K562 (cell line): ENCODE data around the gene TNIK.

Experiments
- FOXA1 ChIP-seq: fragments of 450-650 bp; IDR thresholded peaks from 2 replicates; pipeline ENCODE4 v1.6.1; 2016; ENCODE audit warnings: mild to moderate bottlenecking, borderline replicate concordance
- NR1H2 ChIP-seq: sonication (generic); formaldehyde crosslinking; IDR thresholded peaks from 2 replicates; pipeline ENCODE4 v1.4.0; 2020; ENCODE audit warnings: mild to moderate bottlenecking, missing genetic modification reagents
- POLR2A ChIP-seq: fragments of 450-650 bp; conservative IDR thresholded peaks from 2 replicates; pipeline ENCODE4 v1.6.1; 2016
- SP1 ChIP-seq: sonication (generic); formaldehyde crosslinking; IDR thresholded peaks from 2 replicates; pipeline ENCODE4 v1.8.1; 2022; ENCODE audit warnings: mild to moderate bottlenecking, missing genetic modification reagents
- ZNF780A ChIP-seq: fragments of 250-450 bp; sonication (Bioruptor Pico); IDR thresholded peaks from 2 replicates; pipeline ENCODE4 v1.5.0; 2021; ENCODE audit warnings: mild to moderate bottlenecking
- TF ChIP-seq, protein P1 (sequence below): sonication (generic); formaldehyde crosslinking; IDR thresholded peaks from 2 replicates; pipeline ENCODE4 v1.9.0; 2022; ENCODE audit warnings: mild to moderate bottlenecking, missing genetic modification reagents
- TF ChIP-seq, protein P2 (sequence below), 2 experiments: fragments of 450-650 bp; conservative IDR thresholded peaks; 2 replicates each; pipeline ENCODE4 v1.6.1; 2017; ENCODE audit warnings: mild to moderate bottlenecking in 2 of 2, moderate library complexity in 2 of 2
- TF ChIP-seq, protein P3 (sequence below): sonication (generic); formaldehyde crosslinking; IDR thresholded peaks from 2 replicates; pipeline ENCODE4 v1.8.1; 2022; ENCODE audit warnings: missing genetic modification reagents
- TF ChIP-seq, protein P4 (sequence below): sonication (generic); formaldehyde crosslinking; IDR thresholded peaks from 2 replicates; pipeline ENCODE4 v1.9.0; 2022; ENCODE audit warnings: mild to moderate bottlenecking, missing genetic modification reagents
- TF ChIP-seq, protein P5 (sequence below), 3 experiments: IDR thresholded peaks in 2 of 3; conservative IDR thresholded peaks in 1 of 3; 2 replicates each; pipeline ENCODE4 v1.5.1; 2011 to 2012; ENCODE audit warnings: low read length in 3 of 3, mild to moderate bottlenecking in 3 of 3, control low read depth in 2 of 3, improper control_type of control experiment in 1 of 3, inconsistent platforms in 1 of 3, low read depth in 1 of 3, mixed read lengths in 1 of 3, moderate library complexity in 1 of 3; ENCODE audit not compliant: insufficient read depth in 2 of 3

DNA sequence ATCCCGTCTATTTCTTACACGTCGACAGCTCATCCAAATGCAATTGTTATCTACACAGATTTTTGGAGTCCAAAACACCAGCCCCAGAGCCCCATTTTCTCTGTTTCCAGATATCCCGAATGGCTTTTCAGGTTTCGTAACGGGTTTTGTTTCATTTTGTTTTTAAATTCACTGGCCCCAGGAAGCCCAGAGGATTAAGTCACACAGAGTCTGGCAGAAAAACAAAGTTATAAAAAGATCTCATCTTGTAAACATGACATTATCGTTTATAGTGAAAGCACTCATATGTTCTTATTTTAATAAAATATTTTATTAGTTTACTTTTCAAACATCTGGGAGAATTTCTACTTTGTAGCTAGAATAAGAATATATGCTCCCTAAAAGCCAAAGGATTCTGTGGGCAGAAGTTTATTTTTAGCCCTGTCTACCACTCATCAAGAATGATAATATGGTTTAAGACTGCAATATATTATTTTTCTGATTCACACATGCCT lies 284.4 kb downstream of the TNIK start:
- TF ChIP-seq FOXA1 (no peak), SP1 (CRISPR knock-in tag) (no peak), NR1H2 (CRISPR knock-in tag) (no peak), POLR2A (no peak), ZNF780A (CRISPR knock-in tag) (no peak)
- TF ChIP-seq, protein P1, sequence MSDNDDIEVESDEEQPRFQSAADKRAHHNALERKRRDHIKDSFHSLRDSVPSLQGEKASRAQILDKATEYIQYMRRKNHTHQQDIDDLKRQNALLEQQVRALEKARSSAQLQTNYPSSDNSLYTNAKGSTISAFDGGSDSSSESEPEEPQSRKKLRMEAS (CRISPR knock-in tag): no peak
- TF ChIP-seq, protein P2, sequence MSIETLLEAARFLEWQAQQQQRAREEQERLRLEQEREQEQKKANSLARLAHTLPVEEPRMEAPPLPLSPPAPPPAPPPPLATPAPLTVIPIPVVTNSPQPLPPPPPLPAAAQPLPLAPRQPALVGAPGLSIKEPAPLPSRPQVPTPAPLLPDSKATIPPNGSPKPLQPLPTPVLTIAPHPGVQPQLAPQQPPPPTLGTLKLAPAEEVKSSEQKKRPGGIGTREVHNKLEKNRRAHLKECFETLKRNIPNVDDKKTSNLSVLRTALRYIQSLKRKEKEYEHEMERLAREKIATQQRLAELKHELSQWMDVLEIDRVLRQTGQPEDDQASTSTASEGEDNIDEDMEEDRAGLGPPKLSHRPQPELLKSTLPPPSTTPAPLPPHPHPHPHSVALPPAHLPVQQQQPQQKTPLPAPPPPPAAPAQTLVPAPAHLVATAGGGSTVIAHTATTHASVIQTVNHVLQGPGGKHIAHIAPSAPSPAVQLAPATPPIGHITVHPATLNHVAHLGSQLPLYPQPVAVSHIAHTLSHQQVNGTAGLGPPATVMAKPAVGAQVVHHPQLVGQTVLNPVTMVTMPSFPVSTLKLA (conservative IDR thresholded peaks at IDR 0.05): no peak
- TF ChIP-seq, protein P3, sequence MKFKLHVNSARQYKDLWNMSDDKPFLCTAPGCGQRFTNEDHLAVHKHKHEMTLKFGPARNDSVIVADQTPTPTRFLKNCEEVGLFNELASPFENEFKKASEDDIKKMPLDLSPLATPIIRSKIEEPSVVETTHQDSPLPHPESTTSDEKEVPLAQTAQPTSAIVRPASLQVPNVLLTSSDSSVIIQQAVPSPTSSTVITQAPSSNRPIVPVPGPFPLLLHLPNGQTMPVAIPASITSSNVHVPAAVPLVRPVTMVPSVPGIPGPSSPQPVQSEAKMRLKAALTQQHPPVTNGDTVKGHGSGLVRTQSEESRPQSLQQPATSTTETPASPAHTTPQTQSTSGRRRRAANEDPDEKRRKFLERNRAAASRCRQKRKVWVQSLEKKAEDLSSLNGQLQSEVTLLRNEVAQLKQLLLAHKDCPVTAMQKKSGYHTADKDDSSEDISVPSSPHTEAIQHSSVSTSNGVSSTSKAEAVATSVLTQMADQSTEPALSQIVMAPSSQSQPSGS: no peak
- TF ChIP-seq, protein P4, sequence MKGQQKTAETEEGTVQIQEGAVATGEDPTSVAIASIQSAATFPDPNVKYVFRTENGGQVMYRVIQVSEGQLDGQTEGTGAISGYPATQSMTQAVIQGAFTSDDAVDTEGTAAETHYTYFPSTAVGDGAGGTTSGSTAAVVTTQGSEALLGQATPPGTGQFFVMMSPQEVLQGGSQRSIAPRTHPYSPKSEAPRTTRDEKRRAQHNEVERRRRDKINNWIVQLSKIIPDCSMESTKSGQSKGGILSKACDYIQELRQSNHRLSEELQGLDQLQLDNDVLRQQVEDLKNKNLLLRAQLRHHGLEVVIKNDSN (CRISPR knock-in tag): no peak
- TF ChIP-seq, protein P5, sequence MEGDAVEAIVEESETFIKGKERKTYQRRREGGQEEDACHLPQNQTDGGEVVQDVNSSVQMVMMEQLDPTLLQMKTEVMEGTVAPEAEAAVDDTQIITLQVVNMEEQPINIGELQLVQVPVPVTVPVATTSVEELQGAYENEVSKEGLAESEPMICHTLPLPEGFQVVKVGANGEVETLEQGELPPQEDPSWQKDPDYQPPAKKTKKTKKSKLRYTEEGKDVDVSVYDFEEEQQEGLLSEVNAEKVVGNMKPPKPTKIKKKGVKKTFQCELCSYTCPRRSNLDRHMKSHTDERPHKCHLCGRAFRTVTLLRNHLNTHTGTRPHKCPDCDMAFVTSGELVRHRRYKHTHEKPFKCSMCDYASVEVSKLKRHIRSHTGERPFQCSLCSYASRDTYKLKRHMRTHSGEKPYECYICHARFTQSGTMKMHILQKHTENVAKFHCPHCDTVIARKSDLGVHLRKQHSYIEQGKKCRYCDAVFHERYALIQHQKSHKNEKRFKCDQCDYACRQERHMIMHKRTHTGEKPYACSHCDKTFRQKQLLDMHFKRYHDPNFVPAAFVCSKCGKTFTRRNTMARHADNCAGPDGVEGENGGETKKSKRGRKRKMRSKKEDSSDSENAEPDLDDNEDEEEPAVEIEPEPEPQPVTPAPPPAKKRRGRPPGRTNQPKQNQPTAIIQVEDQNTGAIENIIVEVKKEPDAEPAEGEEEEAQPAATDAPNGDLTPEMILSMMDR (IDR thresholded peaks at IDR 0.05 in 2 of 3, conservative IDR thresholded peaks at IDR 0.05 in 1 of 3; ENCODE audit: insufficient read depth in 2 of 3, low read depth in 1 of 3, low read length in 3 of 3): no peak
